Measurements from ENCODE around the gene LAMA3. TPM values are rescaled to one million over a fixed set of nuclear protein-coding genes. Genes with fewer than 3 reads are reported as not detected.

Gene LAMA3
- total RNA-seq, 1 experiment from 2014 or later = 8.1 TPM

- no peak for TF ChIP-seq REST (IDR thresholded peaks at IDR 0.05; ENCODE audit: insufficient read depth in 1 of 2, low read depth in 2 of 2, low read length in 1 of 2)
- no peak for TF ChIP-seq TCF7L2 (IDR thresholded peaks at IDR 0.05; ENCODE audit: low read depth, low read length)
- no peak for TF ChIP-seq CTCF (IDR thresholded peaks at IDR 0.05)
- no peak for TF ChIP-seq POLR2AphosphoS5 (IDR thresholded peaks at IDR 0.05; ENCODE audit: low read depth, low read length)
- no peak for TF ChIP-seq SIN3A (IDR thresholded peaks at IDR 0.05; ENCODE audit: borderline replicate concordance, insufficient read depth, low read depth, low read length)
- ChIA-PET POLR2A (no interaction called here), CTCF (no interaction called here)
- in situ Hi-C loops (cut with HindIII; ENCODE audit: low pct_unique_long_range_greater_than_20kb, low sequenced_read_pairs) (no loop called here), intact Hi-C loops (cut with micrococcal nuclease; ENCODE audit: unreplicated experiment) (no loop called here)
- no peaks in the 10 kb centered on the region for H3K36me3 ChIP-seq (ENCODE audit: control insufficient read depth, insufficient read depth, low read length)
- no peak for DNase-seq (ENCODE audit: low read depth, low spot score)
- no peak overlapping the region for H3K27ac ChIP-seq (ENCODE audit: low read length)
- BruUV-seq (replicated peaks) = no TSS peak
- H3K4me1 ChIP-seq (ENCODE audit: control insufficient read depth, insufficient read depth, low read length) = no peaks in the 10 kb centered on the region
- H3K27me3 ChIP-seq (ENCODE audit: control insufficient read depth, insufficient read depth, low read length) = no peaks in the 10 kb centered on the region; the same call in 1 of the 2 replicates
- no peaks in the 10 kb centered on the region for H3K9me3 ChIP-seq (ENCODE audit: control insufficient read depth, insufficient read depth, low read depth, low read length)
- no peak for ATAC-seq
- H3K4me3 ChIP-seq (ENCODE audit: low read depth in 2 of 2, low read length in 2 of 2) = no peak overlapping the region
Observed at GRCh38 chr18:23833714-23834113, 144.5 kb downstream of the LAMA3 start.

GRCh38 chr18:23835091-23835490, 145.8 kb downstream of the LAMA3 start:
- no TSS peak for BruUV-seq (replicated peaks)
- Histone ChIP-seq H3K4me3 (ENCODE audit: low read depth in 2 of 2, low read length in 2 of 2) (no peak overlapping the region), H3K27me3 (ENCODE audit: control insufficient read depth, insufficient read depth, low read length) (no peaks in the 10 kb centered on the region; the same call in 1 of the 2 replicates), H3K9me3 (ENCODE audit: control insufficient read depth, insufficient read depth, low read depth, low read length) (no peaks in the 10 kb centered on the region), H3K36me3 (ENCODE audit: control insufficient read depth, insufficient read depth, low read length) (no peaks in the 10 kb centered on the region), H3K4me1 (ENCODE audit: control insufficient read depth, insufficient read depth, low read length) (no peaks in the 10 kb centered on the region), H3K27ac (ENCODE audit: low read length) (no peak overlapping the region)
- ChIA-PET CTCF (interaction anchor here (0.5 kb wide), 1 partner anchor 281 kb away, joined by 4 read pairs; no protein-coding TSS in a partner anchor), POLR2A (no interaction called here)
- DNase-seq (ENCODE audit: low read depth, low spot score) (no peak), ATAC-seq (no peak)
- in situ Hi-C loops (cut with HindIII; ENCODE audit: low pct_unique_long_range_greater_than_20kb, low sequenced_read_pairs) (no loop called here), intact Hi-C loops (cut with micrococcal nuclease; ENCODE audit: unreplicated experiment) (no loop called here)
- TF ChIP-seq TCF7L2 (IDR thresholded peaks at IDR 0.05; ENCODE audit: low read depth, low read length) = no peak
- TF ChIP-seq SIN3A (IDR thresholded peaks at IDR 0.05; ENCODE audit: borderline replicate concordance, insufficient read depth, low read depth, low read length) = no peak
- no peak for TF ChIP-seq REST (IDR thresholded peaks at IDR 0.05; ENCODE audit: insufficient read depth in 1 of 2, low read depth in 2 of 2, low read length in 1 of 2)

Measured in Panc1 (cell line).